ENCODE results near the gene PRRG1.

PRRG1 gene

DNA sequence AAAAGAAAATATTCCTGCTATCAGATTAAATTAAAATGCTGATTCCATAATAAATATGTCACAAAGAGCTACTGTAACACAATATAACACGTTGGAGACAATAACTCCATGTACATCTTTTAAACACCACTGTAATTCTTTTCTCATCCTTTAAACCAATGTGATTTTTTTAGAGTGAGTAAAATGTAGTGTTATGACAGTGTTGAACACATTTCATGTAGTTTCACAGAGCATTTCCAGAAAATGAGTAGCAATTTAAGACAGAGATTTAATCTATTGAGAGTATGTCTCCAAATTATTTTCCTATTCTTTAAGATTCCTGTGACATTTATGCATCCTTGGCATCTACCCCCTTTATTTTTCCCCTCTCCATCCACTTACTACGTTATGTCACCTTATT lies 17.1 kb upstream of the PRRG1 start:
- Histone ChIP-seq H3K18ac (ENCODE audit: low read depth in 1 of 2, low read length in 2 of 2) (no peak overlapping the region), H3K4me1 (ENCODE audit: control insufficient read depth, insufficient read depth, low read depth, low read length) (no peaks in the 10 kb centered on the region), H2BK12ac (ENCODE audit: low read length in 2 of 2) (no peak overlapping the region), H3K79me1 (replicated peaks; ENCODE audit: low read length, poor library complexity, severe bottlenecking) (no peaks in the 10 kb centered on the region), H4K91ac (ENCODE audit: low read length) (no peak overlapping the region), H3K36me3 (ENCODE audit: control insufficient read depth in 1 of 2, insufficient read depth in 2 of 2, low read depth in 1 of 2, low read length in 2 of 2) (no peaks in the 10 kb centered on the region), H2BK15ac (ENCODE audit: low read depth, poor library complexity, severe bottlenecking) (no peak overlapping the region), H2BK120ac (ENCODE audit: low read depth, low read length) (no peak overlapping the region), H3K4ac (ENCODE audit: low read depth in 1 of 2, low read length in 2 of 2) (no peak overlapping the region), H3K4me3 (ENCODE audit: insufficient read depth in 1 of 2, low read depth in 1 of 2, low read length in 2 of 2) (no peak overlapping the region), H2AFZ (ENCODE audit: low read depth, low read length) (no peak overlapping the region), H3K9ac (ENCODE audit: low read length) (no peak overlapping the region), H3K14ac (ENCODE audit: low read length in 2 of 2) (no peak overlapping the region), H3K9me3 (ENCODE audit: control insufficient read depth, low read length) (no peaks in the 10 kb centered on the region), H3K23ac (ENCODE audit: low read length in 2 of 2) (no peak overlapping the region), H2BK5ac (ENCODE audit: low read depth, low read length, poor library complexity, severe bottlenecking) (no peak overlapping the region), H2AK5ac (ENCODE audit: low read length, severe bottlenecking) (no peak overlapping the region), H3K4me2 (ENCODE audit: low read length, poor library complexity, severe bottlenecking) (no peak overlapping the region), H3K27me3 (ENCODE audit: control insufficient read depth in 1 of 2, insufficient read depth in 1 of 2, low read length in 2 of 2) (peaks cover 0 to 6% of the 10 kb centered on the region in 2 experiments), H4K8ac (ENCODE audit: low read length) (no peak overlapping the region), H3K27ac (ENCODE audit: low read length, poor library complexity, severe bottlenecking) (no peak overlapping the region)
- WGBS: no CpG with 5 or more reads among the region's 2 CpGs
- no peak for DNase-seq

DNA sequence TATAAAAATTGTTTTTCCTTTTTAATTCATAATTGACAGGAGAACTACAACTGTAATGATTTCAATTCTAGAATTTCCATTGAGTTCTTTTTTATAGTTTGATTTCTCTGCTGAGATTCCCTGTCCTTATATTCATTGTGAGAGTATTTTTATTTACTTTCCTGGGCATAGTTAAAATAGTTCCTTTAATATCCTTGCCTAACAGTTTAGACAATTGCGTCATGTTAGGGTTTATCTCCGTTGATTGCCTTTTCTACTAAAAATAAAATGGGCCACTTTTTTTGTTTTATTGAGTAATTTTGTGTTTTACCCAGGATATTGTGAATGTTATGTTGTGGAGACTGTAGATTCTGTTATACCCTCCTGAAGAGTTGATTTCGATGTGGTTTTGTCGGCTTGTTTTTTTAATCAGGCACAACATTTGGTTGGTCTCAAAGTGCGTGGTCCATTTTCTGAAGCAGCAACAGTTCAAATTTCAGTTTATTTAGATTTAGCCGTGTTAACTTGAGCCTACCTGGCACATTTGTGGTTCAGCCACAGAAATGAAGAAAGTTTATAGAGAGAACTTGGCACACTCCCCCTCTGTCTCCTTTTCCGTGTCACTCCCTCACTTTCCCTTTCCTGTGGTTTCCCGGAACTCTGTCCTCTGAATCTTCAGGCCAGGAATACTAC lies 16.0 kb upstream of the PRRG1 start:
- H3K36me3 ChIP-seq (ENCODE audit: control insufficient read depth in 1 of 2, insufficient read depth in 2 of 2, low read depth in 1 of 2, low read length in 2 of 2): no peaks in the 10 kb centered on the region
- no peak overlapping the region for H3K4ac ChIP-seq (ENCODE audit: low read depth in 1 of 2, low read length in 2 of 2)
- no peaks in the 10 kb centered on the region for H3K79me1 ChIP-seq (replicated peaks; ENCODE audit: low read length, poor library complexity, severe bottlenecking)
- H3K9me3 ChIP-seq (ENCODE audit: control insufficient read depth, low read length): no peaks in the 10 kb centered on the region
- H3K4me1 ChIP-seq (ENCODE audit: control insufficient read depth, insufficient read depth, low read depth, low read length): no peaks in the 10 kb centered on the region
- WGBS: 84% methylated on average over 8 of the region's 8 CpGs
- no peak overlapping the region for H2BK12ac ChIP-seq (ENCODE audit: low read length in 2 of 2)
- H3K18ac ChIP-seq (ENCODE audit: low read depth in 1 of 2, low read length in 2 of 2): no peak overlapping the region
- H3K4me3 ChIP-seq (ENCODE audit: insufficient read depth in 1 of 2, low read depth in 1 of 2, low read length in 2 of 2): no peak overlapping the region
- H3K4me2 ChIP-seq (ENCODE audit: low read length, poor library complexity, severe bottlenecking): no peak overlapping the region
- no peak overlapping the region for H2BK5ac ChIP-seq (ENCODE audit: low read depth, low read length, poor library complexity, severe bottlenecking)
- no peak overlapping the region for H2BK120ac ChIP-seq (ENCODE audit: low read depth, low read length)
- DNase-seq: peak; percentile 2
- no peak overlapping the region for H4K91ac ChIP-seq (ENCODE audit: low read length)
- H2AFZ ChIP-seq (ENCODE audit: low read depth, low read length): no peak overlapping the region
- H3K27me3 ChIP-seq (ENCODE audit: control insufficient read depth in 1 of 2, insufficient read depth in 1 of 2, low read length in 2 of 2): peaks cover 0 to 6% of the 10 kb centered on the region in 2 experiments
- H2BK15ac ChIP-seq (ENCODE audit: low read depth, poor library complexity, severe bottlenecking): no peak overlapping the region
- no peak overlapping the region for H4K8ac ChIP-seq (ENCODE audit: low read length)
- no peak overlapping the region for H3K14ac ChIP-seq (ENCODE audit: low read length in 2 of 2)
- H3K27ac ChIP-seq (ENCODE audit: low read length, poor library complexity, severe bottlenecking): no peak overlapping the region
- H3K23ac ChIP-seq (ENCODE audit: low read length in 2 of 2): no peak overlapping the region
- H3K9ac ChIP-seq (ENCODE audit: low read length): no peak overlapping the region
- H2AK5ac ChIP-seq (ENCODE audit: low read length, severe bottlenecking): no peak overlapping the region

DNA sequence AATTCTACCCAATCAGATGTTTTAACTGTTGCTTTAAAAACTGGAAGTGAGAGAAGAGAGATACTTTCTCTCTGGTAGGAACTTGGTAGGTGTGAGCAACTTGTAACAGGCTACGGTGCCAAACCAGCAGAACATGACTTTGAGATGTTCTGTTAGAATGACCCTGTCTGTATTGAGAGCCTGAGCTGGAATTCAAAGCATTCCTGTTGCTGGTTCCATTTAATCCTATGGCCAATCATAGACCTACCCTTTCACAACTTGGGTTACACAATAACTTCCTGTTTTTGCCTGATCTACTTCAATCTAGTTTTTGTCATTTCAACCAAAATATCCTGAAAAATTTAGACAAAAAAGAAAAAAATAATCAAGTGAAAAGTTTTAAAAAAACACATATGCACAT lies 1.7 kb upstream of the PRRG1 start:
- Histone ChIP-seq H3K79me1 (replicated peaks; ENCODE audit: low read length, poor library complexity, severe bottlenecking) (no peaks in the 10 kb centered on the region), H3K36me3 (ENCODE audit: control insufficient read depth in 1 of 2, insufficient read depth in 2 of 2, low read depth in 1 of 2, low read length in 2 of 2) (no peaks in the 10 kb centered on the region), H2AFZ (ENCODE audit: low read depth, low read length) (no peak overlapping the region), H3K4me3 (ENCODE audit: insufficient read depth in 1 of 2, low read depth in 1 of 2, low read length in 2 of 2) (no peak overlapping the region), H3K9ac (ENCODE audit: low read length) (no peak overlapping the region), H3K4ac (ENCODE audit: low read depth in 1 of 2, low read length in 2 of 2) (no peak overlapping the region), H4K91ac (ENCODE audit: low read length) (no peak overlapping the region), H2BK12ac (ENCODE audit: low read length in 2 of 2) (no peak overlapping the region), H3K9me3 (ENCODE audit: control insufficient read depth, low read length) (no peaks in the 10 kb centered on the region), H2AK5ac (ENCODE audit: low read length, severe bottlenecking) (no peak overlapping the region), H2BK120ac (ENCODE audit: low read depth, low read length) (no peak overlapping the region), H2BK15ac (ENCODE audit: low read depth, poor library complexity, severe bottlenecking) (no peak overlapping the region), H3K23ac (ENCODE audit: low read length in 2 of 2) (no peak overlapping the region), H3K27me3 (ENCODE audit: control insufficient read depth in 1 of 2, insufficient read depth in 1 of 2, low read length in 2 of 2) (no peaks in the 10 kb centered on the region), H2BK5ac (ENCODE audit: low read depth, low read length, poor library complexity, severe bottlenecking) (no peak overlapping the region), H3K27ac (ENCODE audit: low read length, poor library complexity, severe bottlenecking) (peak overlapping the region; percentile 74), H3K4me2 (ENCODE audit: low read length, poor library complexity, severe bottlenecking) (no peak overlapping the region), H3K14ac (ENCODE audit: low read length in 2 of 2) (no peak overlapping the region), H3K18ac (ENCODE audit: low read depth in 1 of 2, low read length in 2 of 2) (no peak overlapping the region), H3K4me1 (ENCODE audit: control insufficient read depth, insufficient read depth, low read depth, low read length) (no peaks in the 10 kb centered on the region), H4K8ac (ENCODE audit: low read length) (no peak overlapping the region)
- no CpG with 5 or more reads among the region's 1 CpG for WGBS
- peak; percentile 59 for DNase-seq

DNA sequence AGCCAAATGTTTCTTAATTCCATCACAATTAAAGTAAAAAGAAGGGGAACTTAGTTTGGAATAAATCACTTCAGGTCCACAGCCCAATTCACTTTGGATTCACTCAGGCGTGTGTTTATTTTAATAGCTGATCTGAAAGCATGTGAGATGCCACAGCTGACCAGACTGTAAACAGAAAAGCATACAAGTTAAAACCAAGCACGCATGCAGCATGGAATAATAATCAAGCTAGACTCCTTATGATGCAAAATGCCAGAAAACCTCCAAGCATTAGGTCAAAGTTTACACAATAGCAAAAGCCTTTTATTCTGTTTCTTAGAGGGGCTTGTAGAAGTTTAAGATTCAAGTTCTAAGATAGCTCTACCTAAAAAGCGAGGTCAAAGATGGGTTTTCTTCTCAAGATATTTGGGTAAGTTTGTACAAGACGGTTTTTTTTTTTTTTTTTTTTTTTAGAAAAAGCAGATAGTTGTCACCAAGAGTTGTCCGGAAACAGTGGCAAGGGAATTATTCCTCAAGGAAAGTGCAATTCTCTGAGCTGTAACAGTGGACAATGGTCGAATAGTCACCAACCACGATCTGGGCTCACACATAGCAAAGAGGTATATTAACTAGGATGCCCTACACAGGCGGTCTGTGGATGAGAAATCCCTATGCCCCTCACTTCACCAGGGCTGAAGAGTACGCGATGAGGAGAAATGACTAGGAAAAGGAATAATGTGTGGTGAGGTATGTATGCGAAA lies 763 bp upstream of the PRRG1 start:
- peak overlapping the region; percentile 75 for H4K91ac ChIP-seq (ENCODE audit: low read length)
- peak overlapping the region; percentile 53 for H3K4me2 ChIP-seq (ENCODE audit: low read length, poor library complexity, severe bottlenecking)
- peak overlapping the region in 1 of 2 experiments; percentile 78 for H2BK12ac ChIP-seq (ENCODE audit: low read length in 2 of 2)
- H3K9ac ChIP-seq (ENCODE audit: low read length): peak overlapping the region; percentile 67
- DNase-seq: peak; percentile 82
- H2BK120ac ChIP-seq (ENCODE audit: low read depth, low read length): no peak overlapping the region
- no peak overlapping the region for H2AFZ ChIP-seq (ENCODE audit: low read depth, low read length)
- H3K23ac ChIP-seq (ENCODE audit: low read length in 2 of 2): no peak overlapping the region
- 37% methylated on average over 4 of the region's 11 CpGs for WGBS
- no peaks in the 10 kb centered on the region for H3K9me3 ChIP-seq (ENCODE audit: control insufficient read depth, low read length)
- peak overlapping the region in 1 of 2 experiments; percentile 79 for H3K14ac ChIP-seq (ENCODE audit: low read length in 2 of 2)
- H3K4me1 ChIP-seq (ENCODE audit: control insufficient read depth, insufficient read depth, low read depth, low read length): no peaks in the 10 kb centered on the region
- H3K79me1 ChIP-seq (replicated peaks; ENCODE audit: low read length, poor library complexity, severe bottlenecking): no peaks in the 10 kb centered on the region
- no peak overlapping the region for H2BK15ac ChIP-seq (ENCODE audit: low read depth, poor library complexity, severe bottlenecking)
- H3K27me3 ChIP-seq (ENCODE audit: control insufficient read depth in 1 of 2, insufficient read depth in 1 of 2, low read length in 2 of 2): no peaks in the 10 kb centered on the region
- no peak overlapping the region for H2BK5ac ChIP-seq (ENCODE audit: low read depth, low read length, poor library complexity, severe bottlenecking)
- peak overlapping the region; percentile 83 to 91 for H3K18ac ChIP-seq (ENCODE audit: low read depth in 1 of 2, low read length in 2 of 2)
- peak overlapping the region in 1 of 2 experiments; percentile 84 for H3K4ac ChIP-seq (ENCODE audit: low read depth in 1 of 2, low read length in 2 of 2)
- peak overlapping the region; percentile 39 to 79 for H3K4me3 ChIP-seq (ENCODE audit: insufficient read depth in 1 of 2, low read depth in 1 of 2, low read length in 2 of 2)
- peak overlapping the region; percentile 88 for H4K8ac ChIP-seq (ENCODE audit: low read length)
- peak overlapping the region; percentile 94 for H3K27ac ChIP-seq (ENCODE audit: low read length, poor library complexity, severe bottlenecking)
- peak overlapping the region; percentile 36 for H2AK5ac ChIP-seq (ENCODE audit: low read length, severe bottlenecking)
- H3K36me3 ChIP-seq (ENCODE audit: control insufficient read depth in 1 of 2, insufficient read depth in 2 of 2, low read depth in 1 of 2, low read length in 2 of 2): no peaks in the 10 kb centered on the region

Measured in mesenchymal stem cell (in vitro differentiated cells and primary cell).